Measurements from ENCODE around the gene ZBTB33.

The ZBTB33 gene

DNA sequence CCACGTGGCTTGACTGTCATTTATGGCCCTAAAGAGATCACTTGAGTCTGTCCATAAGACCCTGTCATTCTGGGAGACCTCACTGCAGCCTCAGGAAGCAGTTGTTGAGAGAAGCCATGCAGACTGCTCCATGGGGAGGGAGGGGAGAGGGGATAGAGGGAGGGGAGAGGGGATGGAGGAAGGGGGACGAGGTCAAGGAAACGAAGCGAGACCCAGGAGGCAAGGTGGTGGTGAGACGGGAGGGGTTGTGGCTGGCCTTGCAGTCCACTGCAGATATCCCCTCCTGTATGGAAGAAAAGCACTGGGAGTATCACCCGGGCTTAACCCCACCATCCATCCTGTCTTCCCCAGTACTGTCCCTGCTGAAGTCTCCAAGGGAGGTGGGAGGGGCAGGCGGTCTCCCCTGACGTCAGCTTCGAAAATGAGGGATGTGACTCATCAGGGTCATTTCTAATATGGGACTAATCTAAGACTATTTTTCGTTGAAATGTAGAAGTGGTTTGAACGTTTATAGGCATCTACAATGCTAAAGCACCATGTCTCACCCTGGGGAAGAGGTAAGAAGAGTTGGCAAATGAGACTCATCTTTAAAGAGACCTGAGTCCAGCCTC lies 55.0 kb downstream of the ZBTB33 start:
- peaks cover 0 to 4% of the 10 kb centered on the region in 2 donors for H3K9me3 Mint-ChIP-seq
- H3K27me3 Mint-ChIP-seq: peaks cover 8 to 17% of the 10 kb centered on the region in 2 donors
- no peak overlapping the region for H3K4me3 Mint-ChIP-seq
- no peak overlapping the region for H3K27ac Mint-ChIP-seq
- no peak for ATAC-seq (replicated peaks)
- DNase-seq: no peak
- peaks cover 1 to 5% of the 10 kb centered on the region in 2 donors for H3K36me3 Mint-ChIP-seq
- H3K4me1 Mint-ChIP-seq: peaks cover 13 to 43% of the 10 kb centered on the region in 2 donors

DNA sequence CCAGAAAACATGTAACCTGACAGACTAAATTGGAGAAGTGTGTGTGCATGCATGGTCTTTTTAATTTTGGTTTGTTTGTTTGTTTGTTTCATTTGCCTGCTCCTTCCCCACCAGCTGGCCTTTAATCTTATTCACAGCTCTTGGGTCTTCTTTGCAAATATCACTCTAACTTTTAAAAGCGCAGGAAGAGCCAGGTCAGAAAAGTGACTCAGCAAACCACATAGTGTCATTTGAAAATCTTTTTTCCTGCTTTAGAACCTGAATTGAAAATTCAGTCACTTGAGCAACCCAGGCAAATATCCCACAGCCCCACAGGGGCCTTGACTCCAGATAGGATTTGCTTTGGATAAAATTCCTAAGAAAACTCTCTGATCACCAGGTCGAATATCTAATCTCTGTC lies 56.0 kb downstream of the ZBTB33 start:
- DNase-seq (no peak), ATAC-seq (replicated peaks) (no peak)
- Mint-ChIP-seq H3K4me1 (peaks cover 13 to 43% of the 10 kb centered on the region in 2 donors), H3K36me3 (peaks cover 1 to 5% of the 10 kb centered on the region in 2 donors), H3K27me3 (peaks cover 8 to 23% of the 10 kb centered on the region in 2 donors), H3K4me3 (no peak overlapping the region), H3K9me3 (peaks cover 0 to 4% of the 10 kb centered on the region in 2 donors), H3K27ac (no peak overlapping the region)

All from stimulated activated naive B cell treated with anti-CD40 and anti-IgM and Interleukin-4, amounts not matched to agents 10 μg/mL and 1 μg/mL and 100 μg/mL, for 72 hours (primary cell).